ENCODE results near the gene CERS2. TPM values are rescaled to one million over a fixed set of nuclear protein-coding genes. Genes with fewer than 3 reads are reported as not detected.
A peak's percentile ranks its signal among the peaks of the same experiment; 100 is the strongest.

CERS2 gene
- total RNA-seq, 6 experiments from 2014 or later: 189 to 305 (median 255) TPM

DNA sequence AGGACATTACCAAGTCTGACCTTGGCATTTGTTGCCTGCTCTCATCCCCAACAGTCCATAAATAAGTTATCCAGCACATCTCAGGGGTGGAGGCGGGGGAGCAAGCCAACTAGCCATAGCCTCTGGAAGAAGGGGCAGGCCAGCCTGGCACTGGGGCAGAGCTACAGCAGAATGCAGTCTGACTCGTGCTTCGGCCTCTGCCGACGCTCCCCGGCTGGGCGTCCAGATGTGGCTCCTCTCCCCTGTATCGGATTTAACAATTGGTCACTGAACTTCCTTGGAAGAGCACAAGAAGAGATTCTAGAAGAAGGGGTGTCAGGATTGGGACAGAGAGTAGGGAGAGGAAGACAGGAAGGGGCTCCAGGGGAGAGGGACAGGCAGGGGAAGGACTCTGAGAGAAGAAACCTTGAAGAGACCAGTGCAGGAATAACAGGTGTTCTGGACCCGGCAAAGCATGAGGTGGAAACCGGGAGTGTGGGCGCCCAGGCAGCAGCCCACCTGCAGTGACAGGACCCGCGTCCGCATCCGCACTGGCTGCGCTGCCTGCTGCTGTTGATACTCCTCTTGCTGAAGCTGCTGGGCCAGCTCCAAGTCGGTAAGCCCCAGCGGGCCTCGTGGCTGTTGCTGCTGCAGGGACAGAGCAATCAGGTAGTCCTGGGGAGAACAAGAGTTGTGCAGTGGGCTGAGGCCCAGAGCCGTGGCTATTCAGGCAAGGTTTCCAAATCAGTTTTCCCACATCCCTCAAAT lies 22.7 kb upstream of the CERS2 start:
- Mint-ChIP-seq H3K4me3 (no peak overlapping the region), H3K9me3 (no peaks in the 10 kb centered on the region), H3K27ac (no peak overlapping the region), H3K4me1 (ENCODE audit: low read depth) (peaks cover 24% of the 10 kb centered on the region), H3K36me3 (ENCODE audit: low read depth) (peaks cover 13% of the 10 kb centered on the region; the same call in 1 of the 2 replicates), H3K27me3 (ENCODE audit: insufficient read depth) (no peaks in the 10 kb centered on the region; the same call in 1 of the 2 replicates)
- no peak for DNase-seq
- TF ChIP-seq, protein P1, sequence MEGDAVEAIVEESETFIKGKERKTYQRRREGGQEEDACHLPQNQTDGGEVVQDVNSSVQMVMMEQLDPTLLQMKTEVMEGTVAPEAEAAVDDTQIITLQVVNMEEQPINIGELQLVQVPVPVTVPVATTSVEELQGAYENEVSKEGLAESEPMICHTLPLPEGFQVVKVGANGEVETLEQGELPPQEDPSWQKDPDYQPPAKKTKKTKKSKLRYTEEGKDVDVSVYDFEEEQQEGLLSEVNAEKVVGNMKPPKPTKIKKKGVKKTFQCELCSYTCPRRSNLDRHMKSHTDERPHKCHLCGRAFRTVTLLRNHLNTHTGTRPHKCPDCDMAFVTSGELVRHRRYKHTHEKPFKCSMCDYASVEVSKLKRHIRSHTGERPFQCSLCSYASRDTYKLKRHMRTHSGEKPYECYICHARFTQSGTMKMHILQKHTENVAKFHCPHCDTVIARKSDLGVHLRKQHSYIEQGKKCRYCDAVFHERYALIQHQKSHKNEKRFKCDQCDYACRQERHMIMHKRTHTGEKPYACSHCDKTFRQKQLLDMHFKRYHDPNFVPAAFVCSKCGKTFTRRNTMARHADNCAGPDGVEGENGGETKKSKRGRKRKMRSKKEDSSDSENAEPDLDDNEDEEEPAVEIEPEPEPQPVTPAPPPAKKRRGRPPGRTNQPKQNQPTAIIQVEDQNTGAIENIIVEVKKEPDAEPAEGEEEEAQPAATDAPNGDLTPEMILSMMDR (IDR thresholded peaks at IDR 0.05): no peak

DNA sequence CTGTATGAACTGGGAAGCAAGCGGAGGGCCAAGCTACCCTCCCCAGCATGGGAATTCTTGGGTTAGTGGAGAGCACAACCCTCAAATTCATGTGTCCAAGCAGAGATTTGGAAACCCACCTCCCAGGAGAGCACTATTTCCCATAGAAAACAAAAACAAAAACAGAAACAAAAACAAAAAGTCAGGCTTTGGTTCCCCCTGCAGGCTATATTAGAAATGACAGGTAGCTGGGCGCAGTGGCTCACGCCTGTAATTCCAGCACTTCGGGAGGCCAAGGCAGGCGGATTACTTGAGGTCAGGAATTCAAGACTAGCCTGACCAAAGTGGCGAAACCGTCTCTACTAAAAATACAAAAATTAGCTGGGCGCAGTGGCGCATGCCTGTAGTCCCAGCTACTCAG lies 21.3 kb upstream of the CERS2 start:
- peak; percentile 47 for DNase-seq
- Mint-ChIP-seq H3K4me1 (ENCODE audit: low read depth) (peaks cover 24% of the 10 kb centered on the region), H3K9me3 (no peaks in the 10 kb centered on the region), H3K27me3 (ENCODE audit: insufficient read depth) (peaks cover 1% of the 10 kb centered on the region; the same call in 1 of the 2 replicates), H3K27ac (no peak overlapping the region), H3K36me3 (ENCODE audit: low read depth) (peaks cover 4% of the 10 kb centered on the region; the same call in 1 of the 2 replicates), H3K4me3 (no peak overlapping the region; the same call in 1 of the 2 replicates)
- TF ChIP-seq, protein P1 (IDR thresholded peaks at IDR 0.05): peak; percentile 92

DNA sequence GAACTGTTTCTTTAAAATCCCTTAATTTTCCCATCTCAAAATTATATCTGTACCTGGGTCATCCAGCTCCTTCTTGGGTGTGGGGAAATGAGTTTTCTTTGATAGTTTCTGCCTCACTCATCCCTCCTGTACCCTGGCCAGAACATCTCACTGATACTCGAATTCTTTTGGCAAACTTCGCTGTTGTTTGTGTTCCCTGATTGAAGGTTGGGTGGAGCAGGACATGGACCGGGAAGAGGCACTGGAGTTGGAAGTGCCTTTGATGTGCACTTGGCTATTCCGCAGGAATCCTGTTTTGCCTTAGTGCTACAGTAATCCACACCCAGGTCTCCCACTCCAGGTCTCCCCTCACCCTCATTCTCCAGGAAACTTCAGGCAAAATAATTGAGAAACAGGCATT lies 20.8 kb upstream of the CERS2 start:
- TF ChIP-seq, protein P1 (IDR thresholded peaks at IDR 0.05): no peak
- H3K4me3 Mint-ChIP-seq: no peak overlapping the region
- DNase-seq: no peak
- peaks cover 1% of the 10 kb centered on the region; the same call in 1 of the 2 replicates for H3K27me3 Mint-ChIP-seq (ENCODE audit: insufficient read depth)
- H3K36me3 Mint-ChIP-seq (ENCODE audit: low read depth): peaks cover 4% of the 10 kb centered on the region; the same call in 1 of the 2 replicates
- peaks cover 20% of the 10 kb centered on the region for H3K4me1 Mint-ChIP-seq (ENCODE audit: low read depth)
- no peak overlapping the region for H3K27ac Mint-ChIP-seq
- no peaks in the 10 kb centered on the region for H3K9me3 Mint-ChIP-seq

DNA sequence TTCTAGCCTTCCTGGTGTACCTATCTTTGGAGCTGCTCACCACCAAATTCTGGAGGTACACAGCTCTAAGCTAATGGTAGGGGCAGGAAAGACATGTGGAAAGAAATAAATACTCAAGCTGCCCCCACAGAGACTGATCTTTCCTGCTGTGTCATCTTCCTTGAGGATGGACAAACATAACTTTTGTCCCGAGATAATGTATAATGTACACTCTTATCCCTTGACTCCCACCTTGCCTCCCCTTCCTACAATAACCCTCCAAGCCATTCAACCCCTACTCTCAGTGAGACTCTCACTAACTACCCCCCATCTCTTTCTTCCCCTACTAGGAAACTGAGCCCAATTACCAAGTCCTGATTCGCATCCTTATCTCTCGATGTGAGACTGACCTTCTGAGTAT lies 19.6 kb upstream of the CERS2 start:
- H3K9me3 Mint-ChIP-seq: no peaks in the 10 kb centered on the region
- no peak overlapping the region for H3K4me3 Mint-ChIP-seq
- no peak for DNase-seq
- peaks cover 7% of the 10 kb centered on the region for H3K4me1 Mint-ChIP-seq (ENCODE audit: low read depth)
- H3K27me3 Mint-ChIP-seq (ENCODE audit: insufficient read depth): peaks cover 1% of the 10 kb centered on the region; the same call in 1 of the 2 replicates
- H3K27ac Mint-ChIP-seq: no peak overlapping the region
- TF ChIP-seq, protein P1 (IDR thresholded peaks at IDR 0.05): no peak
- peaks cover 4% of the 10 kb centered on the region; the same call in 1 of the 2 replicates for H3K36me3 Mint-ChIP-seq (ENCODE audit: low read depth)

DNA sequence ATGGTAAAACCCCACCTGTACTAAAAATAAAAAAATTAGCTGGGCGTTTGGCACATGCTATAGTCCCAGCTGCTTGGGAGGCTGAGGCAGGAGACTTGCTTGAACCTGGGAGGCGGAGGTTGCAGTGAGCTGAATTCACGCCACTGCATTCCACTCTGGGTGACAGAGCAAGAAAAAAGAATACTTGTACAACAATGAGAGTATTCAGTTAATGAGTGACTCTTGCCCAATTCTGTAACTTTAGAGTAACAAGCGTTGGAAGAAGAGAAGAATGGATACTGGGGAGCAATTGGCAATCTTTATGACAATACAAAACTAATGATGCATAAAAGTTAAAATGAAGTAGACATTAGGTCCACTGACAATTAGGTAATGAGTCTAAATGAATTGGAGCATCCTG lies 18.0 kb upstream of the CERS2 start:
- Mint-ChIP-seq H3K4me1 (ENCODE audit: low read depth) (no peaks in the 10 kb centered on the region), H3K9me3 (no peaks in the 10 kb centered on the region), H3K27me3 (ENCODE audit: insufficient read depth) (peaks cover 1% of the 10 kb centered on the region; the same call in 1 of the 2 replicates), H3K27ac (no peak overlapping the region), H3K4me3 (no peak overlapping the region), H3K36me3 (ENCODE audit: low read depth) (no peaks in the 10 kb centered on the region)
- TF ChIP-seq, protein P1 (IDR thresholded peaks at IDR 0.05): no peak
- no peak for DNase-seq

Measured in HFFc6 (cell line).